ENCODE results near the gene SHROOM2. TPM values are rescaled to one million over a fixed set of nuclear protein-coding genes. Genes with fewer than 3 reads are reported as not detected.

The SHROOM2 gene
- total RNA-seq, 1 experiment from 2014 or later, result 14.1 TPM

- peaks cover 4% of the 10 kb centered on the region for H3K36me3 Mint-ChIP-seq (ENCODE audit: insufficient read depth, unreplicated experiment)
- no peaks in the 10 kb centered on the region for H3K27me3 Mint-ChIP-seq (ENCODE audit: unreplicated experiment)
- no peaks in the 10 kb centered on the region for H3K4me1 Mint-ChIP-seq (ENCODE audit: low read depth, unreplicated experiment)
- DNase-seq, result peak; percentile 28
- CTCF ChIA-PET, result no interaction called here
- intact Hi-C loops (cut with micrococcal nuclease; ENCODE audit: unreplicated experiment), result no loop called here
- peak; percentile 31 for TF ChIP-seq CTCF (IDR thresholded peaks at IDR 0.05; ENCODE audit: unreplicated experiment)
- H3K4me3 Mint-ChIP-seq (ENCODE audit: low read depth, unreplicated experiment), result no peak overlapping the region
- H3K9me3 Mint-ChIP-seq (ENCODE audit: low read depth, unreplicated experiment), result no peaks in the 10 kb centered on the region
- H3K27ac Mint-ChIP-seq (ENCODE audit: unreplicated experiment), result peak overlapping the region; percentile 13
- BruUV-seq (replicated peaks), result no TSS peak
These were observed 87.7 kb downstream of the SHROOM2 start for GRCh38 chrX:9873952-9874351.

- Mint-ChIP-seq H3K9me3 (ENCODE audit: low read depth, unreplicated experiment) (no peaks in the 10 kb centered on the region), H3K27me3 (ENCODE audit: unreplicated experiment) (no peaks in the 10 kb centered on the region), H3K27ac (ENCODE audit: unreplicated experiment) (no peak overlapping the region), H3K36me3 (ENCODE audit: insufficient read depth, unreplicated experiment) (peaks cover 4% of the 10 kb centered on the region), H3K4me1 (ENCODE audit: low read depth, unreplicated experiment) (no peaks in the 10 kb centered on the region), H3K4me3 (ENCODE audit: low read depth, unreplicated experiment) (no peak overlapping the region)
- no peak for DNase-seq
- no peak for TF ChIP-seq CTCF (IDR thresholded peaks at IDR 0.05; ENCODE audit: unreplicated experiment)
- intact Hi-C loops (cut with micrococcal nuclease; ENCODE audit: unreplicated experiment), result no loop called here
- TSS peak; percentile 23 for BruUV-seq (replicated peaks)
- CTCF ChIA-PET, result no interaction called here
These were observed 88.3 kb downstream of the SHROOM2 start for GRCh38 chrX:9874483-9874882.

- CTCF ChIA-PET, result no interaction called here
- Mint-ChIP-seq H3K4me3 (ENCODE audit: low read depth, unreplicated experiment) (no peak overlapping the region), H3K9me3 (ENCODE audit: low read depth, unreplicated experiment) (no peaks in the 10 kb centered on the region), H3K4me1 (ENCODE audit: low read depth, unreplicated experiment) (peaks cover under 1% of the 10 kb centered on the region), H3K36me3 (ENCODE audit: insufficient read depth, unreplicated experiment) (peaks cover 4% of the 10 kb centered on the region), H3K27me3 (ENCODE audit: unreplicated experiment) (no peaks in the 10 kb centered on the region), H3K27ac (ENCODE audit: unreplicated experiment) (no peak overlapping the region)
- intact Hi-C loops (cut with micrococcal nuclease; ENCODE audit: unreplicated experiment), result no loop called here
- DNase-seq, result no peak
- BruUV-seq (replicated peaks), result no TSS peak
- no peak for TF ChIP-seq CTCF (IDR thresholded peaks at IDR 0.05; ENCODE audit: unreplicated experiment)
These were observed 89.6 kb downstream of the SHROOM2 start for GRCh38 chrX:9875801-9876200.

GRCh38 chrX:9876201-9876600, 90.0 kb downstream of the SHROOM2 start:
- no TSS peak for BruUV-seq (replicated peaks)

More at GRCh38 chrX:9876201-9876600, 90.0 kb downstream of the SHROOM2 start:
- no peak overlapping the region for H3K4me3 Mint-ChIP-seq (ENCODE audit: low read depth, unreplicated experiment)
- H3K36me3 Mint-ChIP-seq (ENCODE audit: insufficient read depth, unreplicated experiment), result peaks cover 4% of the 10 kb centered on the region
- no peak for DNase-seq
- H3K27me3 Mint-ChIP-seq (ENCODE audit: unreplicated experiment), result no peaks in the 10 kb centered on the region
- intact Hi-C loops (cut with micrococcal nuclease; ENCODE audit: unreplicated experiment), result no loop called here
- no peak overlapping the region for H3K27ac Mint-ChIP-seq (ENCODE audit: unreplicated experiment)
- no peaks in the 10 kb centered on the region for H3K9me3 Mint-ChIP-seq (ENCODE audit: low read depth, unreplicated experiment)
- no peak for TF ChIP-seq CTCF (IDR thresholded peaks at IDR 0.05; ENCODE audit: unreplicated experiment)
- peaks cover 4% of the 10 kb centered on the region for H3K4me1 Mint-ChIP-seq (ENCODE audit: low read depth, unreplicated experiment)
- CTCF ChIA-PET, result no interaction called here
